HG02973 (cell line): ENCODE measurements around the gene ANO5.

ENCODE experiments used
- ATAC-seq: cut with Tn5 transposase; IDR thresholded peaks from one replicate; pipeline ENCODE4 v1.9.1; 2021; ENCODE audit warnings: moderate library complexity; ENCODE audit not compliant: unreplicated experiment

ANO5 gene

DNA sequence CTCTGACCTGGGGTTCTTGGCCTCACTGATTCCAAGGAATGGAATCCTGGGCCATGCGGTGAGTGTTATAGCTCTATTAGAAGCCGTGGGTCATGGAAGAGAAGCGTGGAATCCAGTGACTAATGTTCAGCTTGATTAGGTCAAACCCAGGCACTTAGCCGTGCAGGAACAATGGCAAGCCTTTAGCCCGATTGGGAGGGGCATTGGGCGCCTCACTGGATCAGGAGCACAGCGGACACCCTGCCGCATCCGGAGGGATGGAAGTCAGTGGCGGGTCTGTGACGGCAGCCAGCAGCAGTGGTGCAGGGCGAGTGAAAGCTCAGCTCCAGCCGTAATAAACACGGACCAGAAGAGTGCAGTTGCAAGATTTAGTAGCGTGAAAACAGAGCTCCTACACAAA, 124.8 kb downstream of the ANO5 start:
- ATAC-seq = no peak

DNA sequence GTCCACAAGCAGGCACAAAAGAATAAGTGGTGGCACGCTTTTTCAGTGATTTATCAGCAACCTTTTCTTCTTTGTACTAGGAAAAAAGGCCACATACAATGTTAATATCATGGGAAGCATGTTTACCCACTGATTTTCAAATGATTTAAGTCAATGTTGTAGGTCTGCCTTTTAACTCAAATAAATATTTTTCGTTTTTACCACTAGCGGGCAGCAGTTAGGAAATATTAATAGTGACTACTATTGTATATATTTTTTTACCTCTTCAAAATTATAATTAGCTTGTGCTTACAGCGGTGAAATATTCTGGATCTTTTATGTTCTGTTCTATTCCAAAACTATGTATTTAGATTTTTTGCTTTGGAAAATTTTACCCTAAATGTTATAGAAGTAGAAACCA, 138.9 kb downstream of the ANO5 start:
- no peak for ATAC-seq
